Uterus (tissue), 2 donors: ENCODE measurements around the gene LHB.

ENCODE experiments used
- POLR2A ChIP-seq, 2 donors: fragments of 450-650 bp; IDR thresholded peaks; one replicate each; pipeline ENCODE4 v1.6.1; 2016; ENCODE audit warnings: antibody characterized with exemption in 2 of 2, mild to moderate bottlenecking in 1 of 2, moderate library complexity in 1 of 2
- TF ChIP-seq, protein P1 (sequence below), 4 experiments: fragments of 200-600 bp in 2 of 4; fragments of 450-650 bp in 2 of 4; sonication (generic) in 2 of 4; IDR thresholded peaks; one replicate each; pipeline ENCODE4 v1.5.1; 2016 to 2019; ENCODE audit warnings: antibody characterized with exemption in 4 of 4, mild to moderate bottlenecking in 2 of 4, moderate library complexity in 1 of 4

DNA sequence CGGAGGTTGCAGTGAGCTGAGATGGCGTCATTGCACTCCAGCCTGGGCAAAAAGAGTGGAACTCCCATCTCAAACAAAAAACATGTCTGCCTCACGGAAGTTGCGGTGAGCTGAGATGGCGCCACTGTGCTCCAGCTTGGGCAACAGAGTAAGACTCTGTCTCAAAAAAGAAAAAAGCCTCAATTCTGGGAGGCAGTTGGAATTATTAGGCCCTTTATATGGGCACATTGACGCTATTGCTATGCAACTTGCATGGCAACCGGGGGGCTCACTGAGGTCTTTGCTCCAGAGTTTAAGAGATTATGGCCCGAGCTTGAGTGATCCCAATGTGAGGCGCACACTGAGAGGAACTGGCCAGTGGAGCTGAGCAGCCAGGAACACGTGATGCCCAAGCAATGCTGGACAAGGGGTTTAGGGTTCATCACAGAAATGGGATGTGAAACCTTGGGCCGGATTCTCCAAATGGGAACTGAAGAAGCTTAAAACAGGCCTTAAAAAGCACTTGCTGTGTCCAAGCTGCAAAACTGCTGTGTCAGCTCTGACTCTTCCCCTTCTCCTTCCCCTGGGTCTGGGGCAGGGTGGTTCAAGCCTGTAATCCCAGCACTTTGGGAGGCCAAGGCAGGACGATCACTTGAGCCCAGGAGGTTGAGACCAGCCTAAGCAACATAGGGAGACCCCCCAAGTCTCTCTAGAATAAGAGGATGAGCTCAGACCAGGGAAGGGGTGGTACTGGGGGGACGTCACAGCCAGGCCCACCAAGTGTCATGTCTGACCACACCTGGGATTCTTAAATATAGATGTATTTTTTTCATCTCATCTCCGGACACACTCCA, 49.3 kb downstream of the LHB start:
- TF ChIP-seq, protein P1, sequence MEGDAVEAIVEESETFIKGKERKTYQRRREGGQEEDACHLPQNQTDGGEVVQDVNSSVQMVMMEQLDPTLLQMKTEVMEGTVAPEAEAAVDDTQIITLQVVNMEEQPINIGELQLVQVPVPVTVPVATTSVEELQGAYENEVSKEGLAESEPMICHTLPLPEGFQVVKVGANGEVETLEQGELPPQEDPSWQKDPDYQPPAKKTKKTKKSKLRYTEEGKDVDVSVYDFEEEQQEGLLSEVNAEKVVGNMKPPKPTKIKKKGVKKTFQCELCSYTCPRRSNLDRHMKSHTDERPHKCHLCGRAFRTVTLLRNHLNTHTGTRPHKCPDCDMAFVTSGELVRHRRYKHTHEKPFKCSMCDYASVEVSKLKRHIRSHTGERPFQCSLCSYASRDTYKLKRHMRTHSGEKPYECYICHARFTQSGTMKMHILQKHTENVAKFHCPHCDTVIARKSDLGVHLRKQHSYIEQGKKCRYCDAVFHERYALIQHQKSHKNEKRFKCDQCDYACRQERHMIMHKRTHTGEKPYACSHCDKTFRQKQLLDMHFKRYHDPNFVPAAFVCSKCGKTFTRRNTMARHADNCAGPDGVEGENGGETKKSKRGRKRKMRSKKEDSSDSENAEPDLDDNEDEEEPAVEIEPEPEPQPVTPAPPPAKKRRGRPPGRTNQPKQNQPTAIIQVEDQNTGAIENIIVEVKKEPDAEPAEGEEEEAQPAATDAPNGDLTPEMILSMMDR (IDR thresholded peaks at IDR 0.05), result no peak
- no peak for TF ChIP-seq POLR2A (IDR thresholded peaks at IDR 0.05)
